Prostate gland (tissue), 2 donors: ENCODE measurements around the gene UPK3B.

ENCODE experiments used
- CTCF ChIP-seq, 4 experiments: fragments of 200-600 bp in 2 of 4; fragments of 450-650 bp in 2 of 4; sonication (generic) in 2 of 4; IDR thresholded peaks; 1 replicate in 3 of 4; 2 replicates in 1 of 4; pipeline ENCODE4 v1.5.1; 2016 to 2019; ENCODE audit warnings: antibody characterized with exemption in 4 of 4, mild to moderate bottlenecking in 2 of 4, moderate library complexity in 2 of 4
- POLR2A ChIP-seq: fragments of 450-650 bp; IDR thresholded peaks from one replicate; pipeline ENCODE4 v1.6.1; 2016; ENCODE audit warnings: antibody characterized with exemption, mild to moderate bottlenecking
- POLR2AphosphoS5 ChIP-seq: sonication (generic); formaldehyde crosslinking; IDR thresholded peaks from one replicate; pipeline ENCODE4 v1.6.1; 2017; ENCODE audit warnings: antibody characterized with exemption

GRCh38 chr7:76506081-76506440 is 4.3 kb upstream of the UPK3B start:
- TF ChIP-seq POLR2A (no peak), CTCF (IDR thresholded peaks at IDR 0.05) (no peak), POLR2AphosphoS5 (no peak)
